HG02759 (cell line): ENCODE results near the gene MPPED1.

Source experiments
- ATAC-seq: cut with Tn5 transposase; IDR thresholded peaks from one replicate; pipeline ENCODE4 v1.9.1; 2021; ENCODE audit warnings: mild to moderate bottlenecking, moderate library complexity; ENCODE audit not compliant: unreplicated experiment

Gene MPPED1

DNA sequence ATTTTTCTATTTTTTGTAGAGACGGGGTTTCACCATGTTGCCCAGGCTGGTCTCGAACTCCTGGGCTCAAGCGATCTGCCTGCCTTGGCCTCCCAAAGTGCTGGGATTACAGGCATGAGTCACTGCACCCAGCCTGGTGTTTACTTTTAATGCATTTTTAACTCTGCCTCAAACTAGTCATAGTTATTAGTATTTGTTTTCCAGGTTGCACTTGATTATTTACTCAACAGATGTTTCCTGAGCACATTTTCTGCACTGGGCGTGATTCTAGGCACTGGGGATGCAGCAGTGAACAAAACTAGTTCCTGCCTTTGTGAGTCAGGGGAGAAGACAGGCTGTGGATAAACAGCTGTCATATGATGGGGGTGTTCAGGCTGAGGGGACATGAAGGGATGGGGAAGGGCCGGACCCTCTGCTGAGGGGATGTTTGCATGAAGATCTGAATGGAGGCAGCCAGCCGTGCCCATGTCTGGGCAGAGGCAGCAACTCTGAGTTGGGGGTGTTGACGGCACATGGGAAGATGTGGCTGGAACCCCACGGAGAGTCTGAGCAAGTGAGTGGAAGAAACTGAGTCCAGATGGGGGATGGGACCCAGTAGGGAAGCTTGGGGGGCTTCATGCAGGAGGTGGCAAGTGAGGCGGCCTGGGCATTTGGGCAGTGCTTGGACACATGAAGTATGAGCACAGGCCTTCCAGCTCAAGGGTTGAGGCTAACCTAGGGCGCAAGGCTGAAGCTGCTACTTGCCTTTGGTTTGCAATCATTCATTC lies 34.4 kb downstream of the MPPED1 start:
- no peak for ATAC-seq

DNA sequence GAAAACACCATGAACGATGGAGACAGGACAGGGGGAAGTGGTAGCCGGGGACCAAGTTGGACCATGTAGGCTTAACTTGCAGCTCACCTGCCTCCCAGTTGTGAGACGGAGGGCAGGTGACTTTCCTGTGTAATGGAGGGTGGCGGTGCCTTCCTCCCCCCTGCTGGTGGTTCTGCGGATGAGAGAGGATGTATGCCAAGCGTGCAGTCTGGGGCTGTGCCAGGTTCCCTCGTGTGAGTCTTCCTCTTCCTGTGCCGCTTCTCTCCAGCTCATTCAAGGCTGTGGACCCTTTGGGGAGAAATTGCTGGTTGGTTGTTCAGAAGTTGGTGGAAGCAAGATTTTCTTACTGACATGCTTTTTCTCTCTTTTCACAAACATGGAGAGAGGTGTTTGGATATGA lies 35.1 kb downstream of the MPPED1 start:
- no peak for ATAC-seq

DNA sequence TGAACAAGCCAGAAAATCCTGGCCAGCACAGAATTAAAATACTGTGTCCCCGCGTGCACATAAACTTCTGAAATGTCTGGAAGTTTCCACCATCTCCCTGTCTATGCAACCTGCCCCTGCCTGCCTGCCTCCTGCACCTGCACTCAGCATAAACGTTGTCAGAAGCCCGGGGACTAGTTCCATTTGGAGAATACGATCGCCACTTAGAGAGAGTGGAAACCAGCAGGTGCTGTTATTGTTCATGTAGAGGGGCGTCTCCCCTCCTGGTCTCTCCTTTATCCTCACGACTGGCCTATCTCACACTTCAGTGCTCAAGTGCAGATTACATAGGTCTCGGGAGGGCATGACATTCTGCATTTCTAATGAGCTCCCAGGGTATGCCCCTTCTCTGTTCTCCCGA lies 35.6 kb downstream of the MPPED1 start:
- ATAC-seq: no peak

DNA sequence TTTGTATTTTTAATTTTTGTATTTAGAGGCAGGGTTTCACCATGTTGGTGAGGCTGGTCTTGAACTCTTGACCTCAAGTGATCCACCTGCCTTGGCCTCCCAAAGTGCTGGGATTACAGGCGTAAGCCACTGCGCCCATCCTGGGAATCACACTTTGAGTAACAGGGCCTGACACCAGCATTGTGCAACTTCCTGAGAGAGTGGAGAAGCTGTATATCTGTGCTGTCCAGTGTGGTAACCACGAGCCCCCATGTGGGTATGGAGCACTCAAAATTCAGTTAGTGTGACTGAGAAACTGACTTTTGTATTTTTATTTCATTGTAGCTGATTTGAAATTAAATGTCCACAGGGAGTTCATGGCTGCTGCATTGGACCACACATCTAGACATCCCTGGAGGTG lies 36.2 kb downstream of the MPPED1 start:
- ATAC-seq: no peak

DNA sequence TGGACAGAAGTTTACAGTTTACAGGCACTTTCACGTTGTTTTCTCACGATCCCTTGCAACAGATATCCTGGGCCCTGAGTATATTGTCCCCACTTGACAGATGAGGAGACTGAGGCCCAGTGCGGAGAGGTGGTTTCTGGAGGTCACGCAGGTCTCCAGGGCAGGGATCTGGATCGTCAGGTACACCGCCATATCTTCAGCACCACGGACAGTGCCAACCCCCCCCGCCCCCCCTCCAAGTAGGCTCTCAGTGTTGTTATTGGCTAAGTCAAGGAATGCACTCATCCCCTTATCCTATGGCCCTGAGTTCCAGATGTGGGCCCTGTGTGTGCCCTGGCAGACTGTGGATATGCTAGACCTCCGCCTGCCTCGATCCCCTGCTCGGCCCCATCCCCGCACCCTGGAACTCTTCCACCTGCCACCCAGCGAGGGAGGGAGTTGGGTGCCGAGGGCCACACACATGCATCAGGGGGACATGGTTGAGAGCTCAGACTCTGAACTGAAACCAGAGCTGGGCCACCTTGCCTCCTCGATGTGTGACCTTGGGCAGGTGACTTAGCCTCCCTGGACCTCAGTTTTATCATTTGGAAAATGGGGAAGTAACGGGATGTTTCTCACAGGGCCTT lies 37.5 kb downstream of the MPPED1 start:
- ATAC-seq: no peak

DNA sequence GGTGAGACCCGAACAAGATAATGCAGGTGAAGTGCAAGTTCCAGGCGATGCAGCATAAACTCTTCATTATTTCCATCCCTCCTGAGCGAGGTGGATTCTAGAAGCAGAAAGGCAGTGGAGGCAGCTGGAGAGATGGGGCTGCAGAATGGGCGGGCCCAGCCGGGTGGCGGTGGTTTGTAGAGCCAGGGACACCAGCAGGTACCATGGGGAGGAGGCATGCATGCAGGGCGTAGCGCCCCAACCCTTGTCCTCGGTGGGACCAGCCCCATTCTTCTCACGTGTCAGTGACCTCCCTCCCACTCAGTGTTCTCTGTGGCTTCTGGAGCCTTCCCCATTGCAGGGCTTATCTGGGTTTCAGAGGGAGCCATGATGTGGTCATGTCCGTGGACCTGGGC lies 38.0 kb downstream of the MPPED1 start:
- no peak for ATAC-seq

DNA sequence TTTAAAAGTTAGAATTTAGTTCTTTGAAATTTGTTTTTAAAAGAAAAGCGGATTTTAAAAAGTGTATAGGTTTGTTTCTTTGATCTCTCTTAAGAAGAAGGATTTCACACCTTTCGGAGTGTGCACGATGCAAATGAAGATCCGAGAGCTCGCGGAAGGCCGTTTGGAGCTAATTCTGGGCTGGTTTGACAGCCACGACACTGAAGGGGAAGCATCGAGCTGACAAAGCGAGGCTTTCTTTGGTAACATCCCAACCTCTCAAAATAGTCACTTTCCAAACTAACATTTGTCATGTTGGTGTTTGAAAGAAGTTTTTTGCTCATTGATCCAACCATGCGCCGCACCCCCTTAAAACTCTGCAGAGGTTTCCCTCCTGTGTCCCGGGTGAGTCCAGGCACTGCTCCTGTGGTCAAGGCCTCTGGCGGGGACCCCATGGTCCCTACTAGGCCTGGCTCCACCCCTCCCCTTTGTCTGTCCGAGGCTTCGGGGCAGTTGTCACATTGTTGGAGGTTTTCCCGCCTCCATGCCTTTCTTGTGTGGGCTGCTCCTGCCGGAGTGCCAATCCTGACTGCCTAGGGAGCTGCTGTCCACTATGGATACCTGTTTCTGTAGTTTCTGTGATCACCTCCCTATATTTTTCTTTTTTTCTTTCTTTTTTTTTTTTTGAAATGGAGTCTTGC lies 39.7 kb downstream of the MPPED1 start:
- no peak for ATAC-seq

DNA sequence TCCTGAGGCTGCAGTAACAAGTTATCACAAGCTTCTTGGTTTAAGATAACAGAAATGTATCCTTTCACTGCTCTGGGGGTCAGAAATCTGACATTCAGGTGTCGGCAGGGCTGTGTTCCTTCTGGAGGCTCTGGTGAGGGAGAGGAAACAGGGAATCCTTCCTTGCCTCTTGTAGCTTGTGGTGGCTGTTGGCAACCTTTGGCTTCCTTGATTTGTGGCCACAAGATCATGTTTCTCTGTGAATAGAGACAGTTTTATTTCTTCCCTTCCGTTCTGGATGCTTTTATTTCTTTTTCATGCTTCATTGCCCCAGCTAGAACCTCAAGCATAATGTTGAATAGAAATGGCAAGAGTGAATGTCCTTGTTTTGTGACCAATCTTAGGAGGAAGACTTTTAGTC lies 44.0 kb downstream of the MPPED1 start:
- no peak for ATAC-seq

DNA sequence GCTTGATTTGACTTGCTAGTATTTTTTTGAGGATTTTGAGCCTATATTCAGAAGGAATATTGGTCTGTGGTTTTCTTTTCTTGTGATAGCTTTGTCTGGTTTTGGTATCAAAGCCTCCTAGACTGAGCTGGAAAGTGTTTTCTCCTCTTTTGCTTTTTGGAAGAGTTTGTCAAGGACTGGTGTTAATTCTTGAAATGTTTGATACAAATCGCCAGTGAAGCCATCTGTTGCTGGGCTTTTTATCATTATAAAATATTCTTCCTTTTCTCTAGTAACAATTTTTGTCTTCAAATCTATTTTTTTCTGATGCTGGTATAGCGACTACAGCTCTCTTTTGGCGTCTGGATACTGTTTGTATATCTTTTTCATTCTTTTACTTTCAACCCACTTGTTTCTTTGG lies 45.2 kb downstream of the MPPED1 start:
- ATAC-seq: no peak

DNA sequence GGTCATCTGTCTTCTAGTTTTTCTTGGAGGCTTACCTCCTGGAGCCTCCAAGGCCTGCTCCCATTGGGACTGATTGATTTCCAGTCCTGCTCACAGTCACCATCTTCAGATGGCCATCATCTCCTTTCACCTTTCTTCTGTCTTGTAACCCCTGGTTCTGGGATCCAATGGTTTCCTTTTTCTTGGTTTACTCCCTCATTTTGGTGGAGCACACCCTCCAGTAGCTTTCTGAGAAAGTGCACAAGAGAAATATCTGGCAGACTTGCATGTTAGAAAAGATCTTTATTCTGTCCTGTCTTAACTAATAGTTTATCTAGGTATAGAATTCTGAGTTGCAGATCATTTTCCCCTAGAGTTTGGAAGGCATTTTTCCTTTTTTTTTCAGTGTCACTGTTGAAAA lies 50.9 kb downstream of the MPPED1 start:
- no peak for ATAC-seq

DNA sequence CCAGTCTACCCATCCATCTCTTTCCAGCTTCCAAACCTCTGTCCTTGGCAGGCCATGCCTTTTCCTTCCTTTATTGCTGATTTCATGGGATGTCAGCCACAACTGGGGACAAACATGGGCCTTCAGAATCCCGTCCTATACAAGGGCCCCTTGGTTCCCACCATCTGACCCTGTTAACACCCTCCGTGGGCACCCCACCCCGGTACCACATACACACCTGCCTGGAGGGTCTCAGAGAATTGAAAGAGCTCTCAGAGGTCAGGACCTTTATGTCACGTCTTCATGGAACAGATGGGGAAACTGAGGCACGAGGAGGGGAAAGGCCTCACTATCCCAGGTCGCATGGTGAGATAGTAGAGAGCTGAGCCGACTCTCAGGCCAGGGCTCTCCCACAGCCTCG lies 53.0 kb downstream of the MPPED1 start:
- no peak for ATAC-seq

DNA sequence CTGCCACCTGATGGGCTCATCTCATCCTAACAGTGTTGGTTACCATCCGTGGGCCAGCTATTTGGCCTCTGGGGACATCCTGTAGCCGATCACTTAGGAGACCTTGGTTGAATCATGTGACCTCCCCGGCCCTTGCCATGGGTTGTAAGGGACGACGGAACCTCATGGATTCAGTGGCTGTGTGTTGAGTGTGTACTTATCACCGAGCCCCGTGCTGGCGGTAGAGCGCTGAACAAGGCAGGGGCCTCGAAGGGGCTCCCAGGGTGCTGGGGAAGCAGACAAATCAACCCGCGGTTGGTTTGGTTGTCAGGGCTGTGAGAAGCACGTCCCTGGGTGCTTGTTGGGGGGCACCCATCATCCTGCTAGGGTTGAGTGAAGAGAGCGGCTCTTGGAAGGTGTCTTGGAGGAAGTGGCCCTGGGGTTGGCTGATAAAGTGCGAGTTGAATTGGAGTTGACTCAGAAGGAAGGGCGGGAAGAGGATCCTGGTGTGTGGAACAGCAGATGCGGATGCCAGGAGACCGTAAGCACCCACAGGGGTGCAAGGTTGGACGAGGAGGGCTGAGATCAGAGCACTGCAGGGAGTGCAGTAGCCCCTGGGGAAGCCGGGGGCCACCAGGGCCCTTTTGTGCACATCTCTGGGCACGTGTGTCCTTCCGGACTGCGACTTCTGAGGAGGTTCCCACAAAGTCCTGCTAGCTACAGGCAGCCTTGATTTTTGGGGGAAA lies 53.6 kb downstream of the MPPED1 start:
- no peak for ATAC-seq

DNA sequence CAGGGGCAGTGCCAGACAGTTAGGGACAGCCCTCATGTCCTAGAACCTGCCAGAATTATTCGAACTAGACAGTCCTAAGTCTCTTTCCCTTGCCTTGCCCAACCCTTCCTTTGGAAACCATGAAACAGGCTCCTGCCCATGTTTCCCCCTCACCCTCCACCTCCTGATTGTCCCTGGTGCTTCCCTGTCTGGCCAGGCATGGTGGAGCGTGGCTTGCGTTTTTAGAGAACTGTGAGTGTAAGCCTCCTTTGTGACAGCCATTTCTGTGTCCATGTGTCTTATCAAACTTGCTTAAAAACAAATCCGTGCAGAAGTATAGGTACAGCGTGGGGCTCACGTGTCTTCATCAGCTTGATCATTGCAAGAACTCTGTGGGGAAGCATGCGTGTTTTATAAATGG lies 54.9 kb downstream of the MPPED1 start:
- ATAC-seq: no peak

DNA sequence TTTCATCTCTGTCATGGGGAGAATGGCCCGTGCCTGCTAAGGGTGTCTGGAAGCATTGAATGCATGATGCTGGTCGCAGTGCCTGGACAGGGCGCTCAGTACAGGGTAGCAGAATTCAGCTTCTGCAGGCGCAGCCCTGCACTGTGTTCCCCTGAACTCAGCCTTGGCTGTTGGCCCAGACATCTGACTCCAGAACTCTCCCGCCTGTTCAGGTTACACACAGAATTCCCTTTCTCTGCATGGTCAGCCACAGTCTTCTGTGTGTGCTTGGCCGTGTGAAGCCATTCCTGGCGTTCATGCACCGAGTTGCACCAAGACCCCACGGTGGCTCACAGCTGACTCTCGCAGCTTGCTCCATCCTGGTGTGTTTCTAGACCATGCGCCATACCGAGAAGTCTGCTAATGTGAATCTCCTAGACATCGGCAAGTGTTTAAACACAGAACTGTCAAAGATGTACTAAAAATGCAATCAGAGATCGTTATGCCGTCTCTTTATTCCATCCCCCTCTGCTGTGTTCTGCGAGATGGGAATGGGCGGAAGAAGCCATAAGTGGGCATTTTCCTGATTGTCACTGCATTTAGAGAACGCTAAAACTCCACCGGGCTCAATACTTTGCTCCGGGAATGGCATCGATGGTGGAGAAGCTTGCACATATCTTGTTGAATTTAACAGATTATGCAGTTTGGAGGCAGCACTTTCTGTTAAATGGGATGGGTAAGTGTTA lies 55.6 kb downstream of the MPPED1 start:
- ATAC-seq: no peak

DNA sequence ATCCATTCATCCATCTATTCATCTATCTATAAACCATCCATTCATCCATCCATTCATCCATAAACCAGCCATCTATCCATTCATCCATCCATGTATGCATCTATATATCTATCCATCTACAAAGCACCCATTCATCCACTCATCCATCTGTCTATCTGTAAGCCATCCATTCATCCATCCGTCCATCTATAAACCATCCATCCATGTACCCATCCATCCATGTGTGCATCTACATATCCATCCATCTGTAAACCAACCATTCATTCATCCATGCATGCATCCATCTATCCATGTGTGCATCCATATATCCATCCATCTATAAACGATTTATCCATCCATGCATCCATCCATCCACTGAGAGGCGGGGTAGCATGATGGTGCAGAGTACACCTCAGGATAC lies 58.4 kb downstream of the MPPED1 start:
- ATAC-seq: no peak

DNA sequence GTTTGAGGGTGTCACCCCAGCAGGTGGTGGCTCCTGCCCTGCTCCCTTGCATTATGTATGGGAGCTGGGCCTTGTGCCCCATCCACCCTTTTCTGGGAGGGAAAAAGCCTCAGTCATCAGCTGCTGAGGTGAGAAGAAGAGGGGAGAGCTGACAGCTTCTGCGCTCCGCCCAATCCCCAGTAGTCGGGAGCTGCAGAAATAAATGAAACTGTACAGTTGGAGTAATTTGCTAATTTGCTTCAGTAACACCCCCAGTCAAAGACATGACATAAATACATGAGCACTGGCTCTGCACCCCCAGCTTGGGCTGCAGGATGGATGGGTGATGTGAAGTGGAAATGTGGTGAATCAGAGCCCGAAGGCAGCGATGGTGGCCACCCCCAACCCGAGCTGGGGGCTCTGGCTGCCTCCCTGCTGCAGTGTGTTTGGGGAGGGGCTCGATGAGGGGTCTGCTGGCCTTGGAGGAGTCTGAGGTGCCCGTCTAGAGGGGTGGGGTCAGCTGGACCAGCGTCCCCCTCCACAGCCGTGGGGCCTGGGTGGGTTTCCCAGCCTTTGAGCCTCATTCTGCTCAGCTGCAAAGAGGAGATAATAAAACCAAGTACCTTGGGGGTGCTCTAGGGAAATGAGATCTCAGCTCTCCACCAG lies 59.2 kb downstream of the MPPED1 start:
- ATAC-seq: no peak

DNA sequence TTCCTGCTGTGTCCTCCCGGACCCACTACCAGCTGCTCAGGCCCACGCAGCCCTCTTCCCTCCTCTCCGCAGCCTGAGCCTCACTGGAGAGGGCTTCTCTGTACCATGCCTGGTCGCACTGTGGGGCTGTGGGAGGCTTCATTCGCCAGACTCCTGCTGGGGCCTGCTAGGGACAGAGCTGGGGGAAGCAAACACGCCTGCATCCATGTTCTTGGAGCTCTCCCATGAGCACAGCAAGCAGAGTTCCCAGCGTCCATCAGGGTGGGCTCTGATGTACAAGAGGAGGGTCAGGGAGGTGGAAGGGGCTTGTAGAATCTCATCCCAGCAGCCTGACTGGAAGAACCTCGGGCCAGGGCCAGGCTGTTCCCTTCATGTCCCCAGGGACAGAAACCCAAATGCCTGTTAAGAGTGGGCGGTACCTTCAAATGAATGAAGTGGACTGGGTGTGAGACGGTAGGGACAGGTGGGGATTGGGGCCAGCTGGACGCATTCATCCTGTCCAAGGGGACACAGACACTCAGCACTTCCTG lies 59.9 kb downstream of the MPPED1 start:
- no peak for ATAC-seq

DNA sequence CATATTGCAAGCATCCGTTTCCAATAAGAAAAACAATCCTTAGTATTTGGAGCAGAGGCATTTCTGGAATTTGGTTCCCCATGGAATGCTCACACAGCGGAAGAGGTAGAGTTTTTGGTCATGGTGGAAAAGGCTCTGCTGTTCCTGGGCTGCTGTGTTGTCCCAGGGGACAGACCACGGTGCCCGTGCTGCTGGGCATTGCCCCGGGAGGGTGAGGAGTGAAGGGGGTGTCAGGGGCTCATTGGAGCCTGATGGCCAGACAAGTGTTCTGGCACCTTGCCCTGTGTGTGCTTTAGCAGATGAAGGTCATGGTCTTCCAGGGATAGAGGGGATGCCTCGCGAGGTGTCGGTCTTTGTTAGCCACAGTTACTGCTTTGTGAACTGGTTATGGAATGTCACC lies 61.2 kb downstream of the MPPED1 start:
- ATAC-seq: no peak

DNA sequence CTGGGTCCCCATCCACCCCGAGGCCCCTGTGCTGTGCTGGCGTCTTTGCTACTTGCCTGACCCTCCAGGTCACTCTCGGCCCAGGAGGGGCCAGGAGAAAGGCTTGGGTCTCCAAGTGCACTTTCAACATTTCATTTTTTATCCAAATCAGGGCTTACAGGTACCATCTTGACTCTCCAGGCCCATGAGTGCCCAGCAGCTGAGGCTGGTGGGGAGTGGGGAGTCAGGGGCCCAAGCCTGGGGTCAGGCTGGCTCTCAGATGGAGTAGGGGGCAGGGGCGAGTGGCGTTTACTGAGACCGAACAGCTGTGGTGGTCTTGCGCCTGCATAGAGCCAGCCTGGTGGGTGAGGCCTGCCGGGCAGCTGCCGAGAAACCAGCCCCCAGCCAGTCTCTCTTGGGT lies 61.6 kb downstream of the MPPED1 start:
- no peak for ATAC-seq
